Measurements from ENCODE around the gene PATZ1.
A peak's percentile ranks its signal among the peaks of the same experiment; 100 is the strongest.
"Not testable (repeated sequence)": the region's sequence is repeated elsewhere in the genome, so short reads cannot be mapped to it uniquely, and the experiment has no call there.

PATZ1 gene

GRCh38 chr22:31342389-31343140 is 3.6 kb downstream of the PATZ1 start:
- DNase-seq, result no peak

- no peak for DNase-seq
These were observed 4.6 kb downstream of the PATZ1 start for GRCh38 chr22:31341386-31342088.

- DNase-seq, result no peak
These were observed 5.3 kb downstream of the PATZ1 start for GRCh38 chr22:31340765-31341247.

GRCh38 chr22:31340360-31340759 is 5.8 kb downstream of the PATZ1 start:
- DNase-seq, result no peak

- DNase-seq, result no peak
These were observed 6.9 kb downstream of the PATZ1 start for GRCh38 chr22:31339148-31339832.

GRCh38 chr22:31337178-31337577 is 9.0 kb downstream of the PATZ1 start:
- DNase-seq, result no peak

GRCh38 chr22:31334329-31334728 is 11.8 kb downstream of the PATZ1 start:
- no peak for DNase-seq

- no peak for DNase-seq
These were observed 12.5 kb downstream of the PATZ1 start for GRCh38 chr22:31333641-31334040.

- DNase-seq, result no peak
These were observed 13.3 kb downstream of the PATZ1 start for GRCh38 chr22:31332886-31333285.

GRCh38 chr22:31332010-31332409 is 14.1 kb downstream of the PATZ1 start:
- no peak for DNase-seq

- DNase-seq, result no peak
These were observed 16.5 kb downstream of the PATZ1 start for GRCh38 chr22:31329453-31330215.

GRCh38 chr22:31329029-31329428 is 17.1 kb downstream of the PATZ1 start:
- DNase-seq, result no peak

GRCh38 chr22:31328544-31328960 is 17.6 kb downstream of the PATZ1 start:
- DNase-seq, result no peak

- DNase-seq, result no peak
These were observed 18.2 kb downstream of the PATZ1 start for GRCh38 chr22:31327806-31328543.

- no peak for DNase-seq
These were observed 19.3 kb downstream of the PATZ1 start for GRCh38 chr22:31326877-31327276.

- no peak for DNase-seq
These were observed 22.3 kb downstream of the PATZ1 start for GRCh38 chr22:31323578-31324550.

- DNase-seq, result no peak
These were observed 24.7 kb downstream of the PATZ1 start for GRCh38 chr22:31321421-31321820.

- DNase-seq, result not testable (repeated sequence)
These were observed 31.9 kb downstream of the PATZ1 start for GRCh38 chr22:31314220-31314619.

- DNase-seq, result peak; percentile 57
These were observed 32.6 kb downstream of the PATZ1 start for GRCh38 chr22:31313366-31314147.

- DNase-seq, result no peak
These were observed 38.0 kb downstream of the PATZ1 start for GRCh38 chr22:31308181-31308580.

Measured in NCI-H774 (cell line).